OCI-LY3 (cell line): ENCODE data around the gene ZNF627.

Experiments used
- H2AFZ ChIP-seq: fragments of 200-600, 300-600 bp; shearing (Covaris generic); 2 replicates; pipeline ENCODE4 v1.6.0; 2014; ENCODE audit warnings: antibody characterized with exemption, low read depth, low read length
- H3K27ac ChIP-seq: fragments of 200-600, 300-600 bp; sonication (generic); 2 replicates; pipeline ENCODE4 v1.5.1; 2014; ENCODE audit warnings: mild to moderate bottlenecking, low read length, moderate library complexity, mixed read lengths
- H3K27me3 ChIP-seq: fragments of 200-600, 300-600 bp; sonication (generic); 2 replicates; pipeline ENCODE4 v1.6.1; 2014; ENCODE audit warnings: low read depth, low read length, mixed read lengths
- H3K36me3 ChIP-seq: fragments of 200-600, 300-600 bp; sonication (generic); replicated peaks from 2 replicates; pipeline ENCODE3; 2014; ENCODE audit warnings: low read depth, low read length, mixed read lengths
- H3K4me1 ChIP-seq: fragments of 300-600, 200-600 bp; sonication (generic); 2 replicates; pipeline ENCODE4 v1.6.1; 2014; ENCODE audit warnings: low read length, mixed read lengths
- H3K4me2 ChIP-seq: fragments of 200-600, 300-600 bp; sonication (generic); 2 replicates; pipeline ENCODE4 v1.6.1; 2014; ENCODE audit warnings: low read length, mixed read lengths
- H3K4me3 ChIP-seq: fragments of 300-600, 200-600 bp; sonication (generic); 2 replicates; pipeline ENCODE4 v1.5.1; 2014; ENCODE audit warnings: antibody characterized with exemption, mild to moderate bottlenecking, low read length, moderate library complexity
- H3K79me2 ChIP-seq: fragments of 300-600, 200-600 bp; shearing (Covaris generic); 2 replicates; pipeline ENCODE4 v1.6.1; 2014; ENCODE audit warnings: mild to moderate bottlenecking, low read length, mixed read lengths
- H3K9ac ChIP-seq: fragments of 300-600, 200-600 bp; shearing (Covaris generic); 2 replicates; pipeline ENCODE4 v1.6.0; 2014; ENCODE audit warnings: mild to moderate bottlenecking, low read length, moderate library complexity
- H3K9me3 ChIP-seq: fragments of 200-600, 300-600 bp; shearing (Covaris generic); 2 replicates; pipeline ENCODE4 v1.6.1; 2014; ENCODE audit warnings: low read length, mixed read lengths; ENCODE audit not compliant: insufficient read depth
- H4K20me1 ChIP-seq: fragments of 200-600, 300-600 bp; sonication (generic); 2 replicates; pipeline ENCODE4 v1.6.1; 2016; ENCODE audit warnings: low read length, mixed read lengths; ENCODE audit not compliant: insufficient read depth
- CTCF ChIP-seq: fragments of 200-600, 300-600 bp; sonication (generic); IDR thresholded peaks from 2 replicates; pipeline ENCODE4 v1.5.1; 2014; ENCODE audit warnings: antibody characterized with exemption, low read length, low read depth
- EZH2phosphoT487 ChIP-seq: fragments of 200-600 bp; shearing (Covaris generic); IDR thresholded peaks from 2 replicates; pipeline ENCODE4 v1.6.1; 2018; ENCODE audit warnings: antibody characterized with exemption, mixed run types, low read depth

Gene ZNF627

DNA sequence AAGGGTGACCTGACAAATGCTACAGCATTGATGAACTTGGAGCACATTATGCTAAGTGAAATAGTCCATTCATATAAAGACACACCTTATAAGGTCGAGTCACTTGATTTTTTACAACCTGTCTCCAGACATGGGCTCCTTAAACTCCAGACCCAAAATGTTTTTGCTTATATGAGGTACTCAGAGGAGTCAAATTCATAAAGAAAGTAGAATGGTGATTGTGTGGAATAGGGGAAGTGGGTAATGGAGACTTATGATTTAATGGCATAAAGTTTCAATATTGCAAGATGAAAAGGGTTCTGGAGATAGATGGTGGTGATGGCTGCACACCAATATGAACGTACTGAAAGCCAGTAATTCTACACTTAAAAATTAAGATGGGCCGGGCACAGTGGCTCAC, 59.3 kb downstream of the ZNF627 start:
- no peak overlapping the region for H2AFZ ChIP-seq
- no peak overlapping the region for H3K27ac ChIP-seq

DNA sequence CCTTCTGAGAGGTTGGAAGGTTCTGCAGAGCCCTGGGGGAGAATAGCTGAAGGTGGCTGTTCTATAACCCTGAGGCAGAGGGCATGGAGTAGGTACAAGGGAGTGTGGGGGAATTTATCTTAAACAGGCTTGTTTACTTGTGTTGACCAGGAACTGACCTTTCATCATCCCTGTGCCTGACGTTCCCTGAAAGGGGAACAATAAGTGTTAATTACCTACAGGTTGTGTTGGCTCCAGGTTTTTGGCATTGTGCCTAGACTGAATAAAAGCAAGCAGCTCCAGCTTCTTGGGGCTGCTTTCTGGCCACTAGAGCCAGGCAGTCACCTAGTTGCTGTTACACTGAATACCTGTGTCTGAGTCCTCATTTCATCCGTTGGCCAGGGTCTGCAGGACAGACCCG, 60.0 kb downstream of the ZNF627 start:
- Histone ChIP-seq H3K27ac (no peak overlapping the region), H2AFZ (no peak overlapping the region), H4K20me1 (no peaks in the 10 kb centered on the region), H3K9me3 (peaks cover 8% of the 10 kb centered on the region), H3K27me3 (peaks cover 7% of the 10 kb centered on the region; the same call in 1 of the 2 replicates), H3K4me2 (no peak overlapping the region), H3K4me3 (no peak overlapping the region), H3K9ac (no peak overlapping the region), H3K79me2 (no peaks in the 10 kb centered on the region), H3K4me1 (peaks cover 11% of the 10 kb centered on the region), H3K36me3 (peaks cover 12% of the 10 kb centered on the region)
- TF ChIP-seq CTCF (no peak), EZH2phosphoT487 (no peak)

More for the DNA sequence above, 59.3 kb downstream of the ZNF627 start:
- H4K20me1 ChIP-seq, result no peaks in the 10 kb centered on the region
- H3K4me3 ChIP-seq, result no peak overlapping the region
- H3K9me3 ChIP-seq, result peaks cover 15% of the 10 kb centered on the region
- peaks cover 7% of the 10 kb centered on the region; the same call in 1 of the 2 replicates for H3K27me3 ChIP-seq
- no peaks in the 10 kb centered on the region for H3K79me2 ChIP-seq
- H3K36me3 ChIP-seq, result peaks cover 19% of the 10 kb centered on the region
- TF ChIP-seq CTCF (no peak), EZH2phosphoT487 (no peak)
- H3K9ac ChIP-seq, result no peak overlapping the region
- H3K4me1 ChIP-seq, result peaks cover 11% of the 10 kb centered on the region
- H3K4me2 ChIP-seq, result peak overlapping the region; percentile 11

DNA sequence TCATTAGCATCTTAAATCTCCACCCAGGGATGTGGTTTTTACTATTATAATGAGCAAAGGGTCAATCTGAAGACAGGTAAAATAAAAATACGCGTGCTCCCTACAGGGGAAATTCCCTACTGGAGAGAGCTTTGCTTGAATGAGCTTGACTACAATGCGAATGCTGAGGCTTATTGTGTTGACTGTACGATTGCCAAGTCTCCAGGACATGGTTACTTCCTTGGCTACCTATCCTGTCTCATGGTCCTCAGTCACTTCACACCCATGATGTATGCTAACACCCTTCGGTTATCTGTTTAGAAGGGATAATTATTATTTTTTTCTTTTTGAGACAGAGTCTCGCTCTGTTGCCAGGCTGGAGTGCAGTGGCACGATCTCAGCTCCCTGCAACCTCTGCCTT, 61.7 kb downstream of the ZNF627 start:
- Histone ChIP-seq H3K79me2 (no peaks in the 10 kb centered on the region), H3K9me3 (no peaks in the 10 kb centered on the region), H3K4me3 (no peak overlapping the region), H3K4me2 (no peak overlapping the region), H4K20me1 (no peaks in the 10 kb centered on the region), H2AFZ (no peak overlapping the region), H3K9ac (no peak overlapping the region), H3K4me1 (peaks cover 11% of the 10 kb centered on the region), H3K27ac (no peak overlapping the region), H3K27me3 (peaks cover 7% of the 10 kb centered on the region; the same call in 1 of the 2 replicates), H3K36me3 (no peaks in the 10 kb centered on the region)
- TF ChIP-seq EZH2phosphoT487, result no peak

DNA sequence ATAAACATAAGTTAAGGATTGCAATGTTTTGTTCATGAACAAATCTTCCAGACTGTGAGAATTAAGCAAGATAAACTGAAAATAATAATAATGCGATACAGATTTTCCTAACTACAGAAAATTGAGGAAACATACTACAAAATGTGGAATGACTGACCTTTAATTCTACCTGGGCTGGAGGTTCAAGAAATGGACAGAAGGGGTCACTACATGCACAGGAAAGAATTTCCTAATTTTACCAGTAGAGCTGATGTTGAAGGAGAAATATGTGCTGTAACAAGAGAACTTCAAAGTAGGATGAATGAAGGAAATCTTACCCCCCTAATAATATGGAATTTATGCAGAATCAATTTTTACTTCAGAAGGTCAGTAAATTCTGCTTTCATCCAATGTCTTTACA, 62.3 kb downstream of the ZNF627 start:
- peak; percentile 79 for TF ChIP-seq CTCF
- no peak for TF ChIP-seq EZH2phosphoT487
- Histone ChIP-seq H3K36me3 (no peaks in the 10 kb centered on the region), H4K20me1 (no peaks in the 10 kb centered on the region), H3K4me2 (no peak overlapping the region), H2AFZ (no peak overlapping the region), H3K4me1 (peaks cover 11% of the 10 kb centered on the region), H3K4me3 (no peak overlapping the region), H3K27me3 (peaks cover 7% of the 10 kb centered on the region; the same call in 1 of the 2 replicates), H3K79me2 (no peaks in the 10 kb centered on the region), H3K9me3 (no peaks in the 10 kb centered on the region), H3K9ac (no peak overlapping the region), H3K27ac (no peak overlapping the region)

DNA sequence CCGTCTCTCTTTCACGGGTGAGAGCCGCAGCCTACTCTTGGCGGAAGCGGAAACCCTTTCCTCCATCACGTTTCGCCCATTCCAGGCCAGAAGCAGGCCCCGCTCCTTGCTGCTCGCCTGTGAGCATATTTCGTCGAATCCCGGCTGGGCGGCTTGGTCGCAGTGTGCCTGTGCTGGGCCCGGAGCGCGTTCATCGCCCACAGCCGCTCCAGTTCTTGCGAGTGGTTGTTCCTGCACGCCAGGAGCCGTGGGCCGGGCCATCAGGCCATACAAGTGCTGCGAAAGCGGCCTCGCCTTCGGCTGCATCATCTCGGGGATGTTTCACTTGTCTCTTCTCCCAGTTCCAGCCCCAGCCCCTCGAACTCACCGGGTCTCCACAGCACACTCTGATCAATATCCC, 65.0 kb downstream of the ZNF627 start:
- Histone ChIP-seq H3K27me3 (peaks cover 7% of the 10 kb centered on the region; the same call in 1 of the 2 replicates), H2AFZ (no peak overlapping the region), H3K27ac (no peak overlapping the region), H3K79me2 (no peaks in the 10 kb centered on the region), H3K4me1 (peaks cover 4% of the 10 kb centered on the region; the same call in 1 of the 2 replicates), H3K4me3 (no peak overlapping the region), H3K9ac (no peak overlapping the region), H4K20me1 (no peaks in the 10 kb centered on the region), H3K9me3 (no peaks in the 10 kb centered on the region), H3K36me3 (no peaks in the 10 kb centered on the region), H3K4me2 (no peak overlapping the region)
- TF ChIP-seq CTCF (no peak), EZH2phosphoT487 (no peak)
